ENCODE results near the gene RABGAP1.

The RABGAP1 gene

GRCh38 chr9:122941582-122942234 lies 888 bp downstream of the RABGAP1 start:
- H3K4me3 ChIP-seq (ENCODE audit: low read depth in 1 of 5, low read length in 5 of 5) = peak overlapping the region; percentile 90 to 97 (median 92)
- no peaks in the 10 kb centered on the region for H3K9me3 ChIP-seq (ENCODE audit: control insufficient read depth in 5 of 5, low read length in 5 of 5)
- H3K27ac ChIP-seq (ENCODE audit: low read depth, low read length) = peak overlapping the region; percentile 85
- peaks cover 4 to 26% (median 20%) of the 10 kb centered on the region in 5 donors for H3K4me1 ChIP-seq (ENCODE audit: control insufficient read depth in 5 of 5, insufficient read depth in 5 of 5, low read length in 5 of 5)
- H3K9ac ChIP-seq (ENCODE audit: low read length in 5 of 5) = peak overlapping the region; percentile 57 to 94 (median 90)
- peaks cover 1 to 10% (median 4%) of the 10 kb centered on the region in 5 donors for H3K36me3 ChIP-seq (ENCODE audit: control insufficient read depth in 5 of 5, insufficient read depth in 5 of 5, low read length in 5 of 5)
- H3K27me3 ChIP-seq (ENCODE audit: control insufficient read depth in 5 of 5, insufficient read depth in 4 of 5, low read length in 5 of 5) = no peaks in the 10 kb centered on the region

DNA sequence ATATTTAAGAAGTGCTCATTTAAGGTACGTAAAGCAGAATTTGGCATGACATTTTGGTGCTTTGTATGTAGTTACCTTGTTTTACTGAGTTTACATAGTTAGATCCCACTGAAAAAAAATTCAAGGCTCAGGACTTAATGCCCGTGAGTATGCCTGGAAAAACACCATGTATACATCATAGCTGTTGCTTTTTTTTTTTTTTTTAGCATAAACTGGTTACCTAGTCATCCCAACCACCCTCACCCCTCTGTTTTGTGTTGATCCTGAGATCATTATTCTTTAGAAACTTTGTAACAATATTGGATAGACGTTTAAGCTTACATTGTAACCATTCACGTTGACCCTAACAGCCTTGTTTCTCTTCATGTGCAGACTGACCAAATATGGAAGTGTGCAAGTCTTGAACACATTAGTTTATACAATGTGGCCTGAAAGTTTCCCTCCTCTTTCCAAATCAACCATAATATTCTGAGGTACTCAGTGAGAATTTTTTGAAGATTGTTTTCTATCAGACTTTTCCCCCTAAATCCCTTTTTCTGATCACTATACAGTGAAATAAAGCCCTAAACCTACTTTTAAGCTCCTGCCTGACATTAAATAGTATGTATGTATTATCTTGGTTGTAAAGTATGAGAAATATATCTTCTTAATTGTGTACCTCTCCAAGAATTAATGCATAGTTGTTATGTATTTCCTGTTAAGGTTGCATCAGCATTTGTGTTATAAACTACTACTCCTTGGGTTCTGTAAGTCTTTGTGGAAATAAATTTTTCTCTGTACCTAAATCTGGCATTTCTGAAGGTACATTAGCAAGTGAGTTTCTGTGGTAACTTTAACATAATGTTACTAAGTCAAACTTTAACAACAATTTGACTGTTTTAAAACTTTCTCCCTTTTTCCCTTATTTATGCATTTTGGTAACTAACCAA lies 4.4 kb downstream of the RABGAP1 start:
- no peak overlapping the region for H3K4me3 ChIP-seq (ENCODE audit: low read depth in 1 of 5, low read length in 5 of 5)
- peaks cover 4 to 38% (median 19%) of the 10 kb centered on the region in 5 donors for H3K4me1 ChIP-seq (ENCODE audit: control insufficient read depth in 5 of 5, insufficient read depth in 5 of 5, low read length in 5 of 5)
- H3K27ac ChIP-seq (ENCODE audit: low read depth, low read length) = no peak overlapping the region

GRCh38 chr9:122946461-122947005 lies 5.7 kb downstream of the RABGAP1 start:
- Histone ChIP-seq H3K27me3 (ENCODE audit: control insufficient read depth in 5 of 5, insufficient read depth in 4 of 5, low read length in 5 of 5) (no peaks in the 10 kb centered on the region), H3K36me3 (ENCODE audit: control insufficient read depth in 5 of 5, insufficient read depth in 5 of 5, low read length in 5 of 5) (no peaks in the 10 kb centered on the region), H3K4me3 (ENCODE audit: low read depth in 1 of 5, low read length in 5 of 5) (no peak overlapping the region), H3K27ac (ENCODE audit: low read depth, low read length) (no peak overlapping the region), H3K9me3 (ENCODE audit: control insufficient read depth in 5 of 5, low read length in 5 of 5) (no peaks in the 10 kb centered on the region), H3K4me1 (ENCODE audit: control insufficient read depth in 5 of 5, insufficient read depth in 5 of 5, low read length in 5 of 5) (peaks cover 2 to 30% (median 9%) of the 10 kb centered on the region in 5 donors), H3K9ac (ENCODE audit: low read length in 5 of 5) (no peak overlapping the region)

More for the DNA sequence above, 4.4 kb downstream of the RABGAP1 start:
- no peaks in the 10 kb centered on the region for H3K9me3 ChIP-seq (ENCODE audit: control insufficient read depth in 5 of 5, low read length in 5 of 5)
- H3K27me3 ChIP-seq (ENCODE audit: control insufficient read depth in 5 of 5, insufficient read depth in 4 of 5, low read length in 5 of 5) = no peaks in the 10 kb centered on the region
- no peak overlapping the region for H3K9ac ChIP-seq (ENCODE audit: low read length in 5 of 5)
- H3K36me3 ChIP-seq (ENCODE audit: control insufficient read depth in 5 of 5, insufficient read depth in 5 of 5, low read length in 5 of 5) = no peaks in the 10 kb centered on the region

- H3K4me1 ChIP-seq (ENCODE audit: control insufficient read depth in 5 of 5, insufficient read depth in 5 of 5, low read length in 5 of 5) = peaks cover 0 to 22% (median 0%) of the 10 kb centered on the region in 5 donors
- no peaks in the 10 kb centered on the region for H3K27me3 ChIP-seq (ENCODE audit: control insufficient read depth in 5 of 5, insufficient read depth in 4 of 5, low read length in 5 of 5)
- H3K27ac ChIP-seq (ENCODE audit: low read depth, low read length) = no peak overlapping the region
- H3K9me3 ChIP-seq (ENCODE audit: control insufficient read depth in 5 of 5, low read length in 5 of 5) = no peaks in the 10 kb centered on the region
- H3K9ac ChIP-seq (ENCODE audit: low read length in 5 of 5) = peak overlapping the region in 1 of 5 donors; percentile 21
- H3K36me3 ChIP-seq (ENCODE audit: control insufficient read depth in 5 of 5, insufficient read depth in 5 of 5, low read length in 5 of 5) = no peaks in the 10 kb centered on the region
- H3K4me3 ChIP-seq (ENCODE audit: low read depth in 1 of 5, low read length in 5 of 5) = no peak overlapping the region
Measured at GRCh38 chr9:122948313-122948712, 7.5 kb downstream of the RABGAP1 start.

DNA sequence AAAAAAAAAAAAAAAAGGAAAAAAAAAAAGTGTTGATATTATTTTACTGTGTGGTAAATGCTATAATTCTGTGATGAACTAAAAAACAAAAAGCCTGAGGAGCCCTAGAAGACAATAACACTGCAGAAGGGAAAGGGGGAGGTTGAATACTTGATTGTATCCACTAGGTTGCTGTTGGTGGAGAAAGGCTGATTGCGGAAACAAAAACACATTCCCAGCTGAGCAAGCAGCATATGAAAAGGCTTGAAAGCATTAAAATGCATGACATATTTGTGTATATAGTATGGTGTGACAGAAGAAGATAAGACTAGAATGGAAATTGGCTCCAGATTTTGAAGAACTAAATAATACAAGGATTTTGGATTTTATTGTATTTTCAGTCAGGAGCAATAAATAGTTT lies 8.9 kb downstream of the RABGAP1 start:
- H3K36me3 ChIP-seq (ENCODE audit: control insufficient read depth in 5 of 5, insufficient read depth in 5 of 5, low read length in 5 of 5) = no peaks in the 10 kb centered on the region
- H3K4me3 ChIP-seq (ENCODE audit: low read depth in 1 of 5, low read length in 5 of 5) = no peak overlapping the region
- no peak overlapping the region for H3K9ac ChIP-seq (ENCODE audit: low read length in 5 of 5)
- no peaks in the 10 kb centered on the region for H3K9me3 ChIP-seq (ENCODE audit: control insufficient read depth in 5 of 5, low read length in 5 of 5)
- peaks cover 0 to 33% (median 5%) of the 10 kb centered on the region in 5 donors for H3K4me1 ChIP-seq (ENCODE audit: control insufficient read depth in 5 of 5, insufficient read depth in 5 of 5, low read length in 5 of 5)
- H3K27ac ChIP-seq (ENCODE audit: low read depth, low read length) = no peak overlapping the region
- H3K27me3 ChIP-seq (ENCODE audit: control insufficient read depth in 5 of 5, insufficient read depth in 4 of 5, low read length in 5 of 5) = no peaks in the 10 kb centered on the region

DNA sequence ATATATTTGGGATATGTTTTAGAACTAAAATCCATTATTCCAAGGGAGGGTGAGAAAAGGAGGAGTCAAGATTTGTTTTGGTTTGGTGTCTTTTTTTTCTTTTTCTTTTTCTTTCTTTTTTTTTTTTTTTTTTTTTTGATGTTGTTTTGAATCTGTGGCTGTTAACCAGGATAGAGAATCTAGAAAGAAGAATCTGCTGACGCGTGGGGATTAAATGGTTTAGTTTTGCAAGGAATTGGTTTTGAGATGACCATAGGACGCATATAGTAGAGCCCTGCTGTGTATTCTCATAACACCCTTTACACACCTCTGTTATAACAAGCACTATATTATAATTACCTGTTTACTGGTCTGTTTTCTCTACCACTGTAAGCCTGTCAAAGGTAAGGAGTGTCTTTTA lies 9.4 kb downstream of the RABGAP1 start:
- H3K27me3 ChIP-seq (ENCODE audit: control insufficient read depth in 5 of 5, insufficient read depth in 4 of 5, low read length in 5 of 5) = no peaks in the 10 kb centered on the region
- H3K9ac ChIP-seq (ENCODE audit: low read length in 5 of 5) = no peak overlapping the region
- no peaks in the 10 kb centered on the region for H3K9me3 ChIP-seq (ENCODE audit: control insufficient read depth in 5 of 5, low read length in 5 of 5)
- no peaks in the 10 kb centered on the region for H3K36me3 ChIP-seq (ENCODE audit: control insufficient read depth in 5 of 5, insufficient read depth in 5 of 5, low read length in 5 of 5)
- no peak overlapping the region for H3K27ac ChIP-seq (ENCODE audit: low read depth, low read length)
- peaks cover 0 to 35% (median 5%) of the 10 kb centered on the region in 5 donors for H3K4me1 ChIP-seq (ENCODE audit: control insufficient read depth in 5 of 5, insufficient read depth in 5 of 5, low read length in 5 of 5)
- H3K4me3 ChIP-seq (ENCODE audit: low read depth in 1 of 5, low read length in 5 of 5) = no peak overlapping the region

GRCh38 chr9:122951056-122951455 lies 10.2 kb downstream of the RABGAP1 start:
- H3K9me3 ChIP-seq (ENCODE audit: control insufficient read depth in 5 of 5, low read length in 5 of 5) = no peaks in the 10 kb centered on the region
- H3K4me3 ChIP-seq (ENCODE audit: low read depth in 1 of 5, low read length in 5 of 5) = no peak overlapping the region
- H3K4me1 ChIP-seq (ENCODE audit: control insufficient read depth in 5 of 5, insufficient read depth in 5 of 5, low read length in 5 of 5) = peaks cover 0 to 29% (median 5%) of the 10 kb centered on the region in 5 donors
- H3K27ac ChIP-seq (ENCODE audit: low read depth, low read length) = no peak overlapping the region
- H3K27me3 ChIP-seq (ENCODE audit: control insufficient read depth in 5 of 5, insufficient read depth in 4 of 5, low read length in 5 of 5) = no peaks in the 10 kb centered on the region
- H3K9ac ChIP-seq (ENCODE audit: low read length in 5 of 5) = no peak overlapping the region
- H3K36me3 ChIP-seq (ENCODE audit: control insufficient read depth in 5 of 5, insufficient read depth in 5 of 5, low read length in 5 of 5) = no peaks in the 10 kb centered on the region

GRCh38 chr9:122954253-122954691 lies 13.5 kb downstream of the RABGAP1 start:
- H3K9ac ChIP-seq (ENCODE audit: low read length in 5 of 5) = no peak overlapping the region
- no peak overlapping the region for H3K27ac ChIP-seq (ENCODE audit: low read depth, low read length)
- H3K9me3 ChIP-seq (ENCODE audit: control insufficient read depth in 5 of 5, low read length in 5 of 5) = no peaks in the 10 kb centered on the region
- H3K36me3 ChIP-seq (ENCODE audit: control insufficient read depth in 5 of 5, insufficient read depth in 5 of 5, low read length in 5 of 5) = no peaks in the 10 kb centered on the region
- no peaks in the 10 kb centered on the region for H3K27me3 ChIP-seq (ENCODE audit: control insufficient read depth in 5 of 5, insufficient read depth in 4 of 5, low read length in 5 of 5)
- peaks cover 0 to 12% (median 5%) of the 10 kb centered on the region in 5 donors for H3K4me1 ChIP-seq (ENCODE audit: control insufficient read depth in 5 of 5, insufficient read depth in 5 of 5, low read length in 5 of 5)
- H3K4me3 ChIP-seq (ENCODE audit: low read depth in 1 of 5, low read length in 5 of 5) = no peak overlapping the region

DNA sequence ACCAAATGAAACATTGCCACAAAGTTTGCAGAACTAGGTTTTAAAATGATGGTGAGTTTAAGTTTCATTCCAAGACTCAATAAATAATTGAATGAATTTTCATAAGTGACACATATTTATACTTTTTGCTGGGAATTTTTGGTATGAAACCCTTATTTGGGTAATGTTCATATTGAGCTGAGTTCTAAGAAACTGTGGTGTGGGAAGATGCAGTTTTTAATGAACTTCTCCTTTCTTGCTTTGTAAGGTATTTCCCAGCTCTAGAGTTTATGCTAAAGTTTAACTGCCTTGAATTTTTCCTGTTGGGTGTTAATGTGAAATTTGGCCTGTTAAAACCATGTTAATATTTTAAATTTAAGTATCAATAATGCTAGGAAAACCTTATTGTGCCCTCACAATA lies 15.1 kb downstream of the RABGAP1 start:
- Histone ChIP-seq H3K4me1 (ENCODE audit: control insufficient read depth in 5 of 5, insufficient read depth in 5 of 5, low read length in 5 of 5) (peaks cover 0 to 12% (median 5%) of the 10 kb centered on the region in 5 donors), H3K4me3 (ENCODE audit: low read depth in 1 of 5, low read length in 5 of 5) (no peak overlapping the region), H3K27me3 (ENCODE audit: control insufficient read depth in 5 of 5, insufficient read depth in 4 of 5, low read length in 5 of 5) (no peaks in the 10 kb centered on the region), H3K36me3 (ENCODE audit: control insufficient read depth in 5 of 5, insufficient read depth in 5 of 5, low read length in 5 of 5) (peaks cover 0 to 10% (median 4%) of the 10 kb centered on the region in 5 donors), H3K9ac (ENCODE audit: low read length in 5 of 5) (no peak overlapping the region), H3K9me3 (ENCODE audit: control insufficient read depth in 5 of 5, low read length in 5 of 5) (no peaks in the 10 kb centered on the region), H3K27ac (ENCODE audit: low read depth, low read length) (no peak overlapping the region)

DNA sequence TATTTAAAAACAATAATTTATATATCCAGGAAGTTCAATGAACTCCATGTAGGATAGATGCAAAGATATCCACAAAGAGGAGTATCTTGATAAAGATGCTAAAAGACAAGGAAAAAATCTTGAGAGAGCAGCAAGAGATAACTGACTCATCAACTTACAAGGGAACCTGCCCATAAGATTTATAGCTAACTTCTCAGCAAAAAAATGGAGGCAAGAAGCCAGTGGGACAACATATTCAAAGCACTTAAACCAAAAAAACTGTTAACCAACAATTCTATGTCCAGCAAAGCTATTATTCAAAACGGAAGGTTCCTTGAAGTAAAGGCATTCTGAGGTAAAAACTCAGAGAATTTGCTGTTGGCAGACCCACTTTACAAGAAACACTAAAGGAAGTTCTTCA lies 20.3 kb downstream of the RABGAP1 start:
- Histone ChIP-seq H3K27me3 (ENCODE audit: control insufficient read depth in 5 of 5, insufficient read depth in 4 of 5, low read length in 5 of 5) (no peaks in the 10 kb centered on the region), H3K27ac (ENCODE audit: low read depth, low read length) (no peak overlapping the region), H3K9me3 (ENCODE audit: control insufficient read depth in 5 of 5, low read length in 5 of 5) (no peaks in the 10 kb centered on the region), H3K4me3 (ENCODE audit: low read depth in 1 of 5, low read length in 5 of 5) (no peak overlapping the region), H3K9ac (ENCODE audit: low read length in 5 of 5) (no peak overlapping the region), H3K4me1 (ENCODE audit: control insufficient read depth in 5 of 5, insufficient read depth in 5 of 5, low read length in 5 of 5) (no peaks in the 10 kb centered on the region), H3K36me3 (ENCODE audit: control insufficient read depth in 5 of 5, insufficient read depth in 5 of 5, low read length in 5 of 5) (peaks cover 3 to 16% (median 12%) of the 10 kb centered on the region in 5 donors)

Data from subcutaneous abdominal adipose tissue (tissue), 5 donors.